Measurements from ENCODE around the gene AP3D1. TPM values are rescaled to one million over a fixed set of nuclear protein-coding genes. Genes with fewer than 3 reads are reported as not detected.

Gene AP3D1
- total and polyA plus RNA-seq, 9 of the 15 experiments (the other 6 are each of a cell fraction or from before 2014, with no cell fraction given) = 1.2 to 86.1 (median 35.9) TPM

DNA sequence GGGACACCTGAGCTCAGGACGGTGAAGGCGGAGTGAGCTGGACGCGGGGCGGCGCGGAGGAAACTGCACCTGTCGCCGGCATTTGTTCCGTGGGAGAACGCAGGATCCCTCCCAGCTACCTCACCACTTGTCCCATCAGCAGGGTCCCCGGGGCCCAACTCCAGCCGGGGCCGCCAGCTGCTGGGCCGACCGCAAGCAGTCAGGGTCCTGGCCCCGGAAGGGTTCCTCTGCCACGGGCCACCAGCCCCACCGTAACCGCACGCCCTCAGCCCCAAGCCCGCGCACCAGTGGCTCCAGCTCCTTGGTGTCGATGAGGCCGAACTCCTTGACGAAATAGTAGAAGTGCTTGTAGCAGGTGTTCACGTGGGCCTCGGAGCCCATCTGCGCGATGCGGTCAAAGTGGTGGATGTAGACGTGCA, 74.8 kb downstream of the AP3D1 start:
- Histone ChIP-seq H3K4me3 (no peak overlapping the region), H4K20me1 (replicated peaks; ENCODE audit: control insufficient read depth, insufficient read depth, low read length) (no peaks in the 10 kb centered on the region), H3K9me3 (replicated peaks; ENCODE audit: control insufficient read depth, insufficient read depth, low read depth, low read length) (no peaks in the 10 kb centered on the region; the same call in 1 of the 2 replicates), H3K9me1 (ENCODE audit: control insufficient read depth, insufficient read depth, low read length) (no peaks in the 10 kb centered on the region), H3K36me3 (ENCODE audit: control insufficient read depth, insufficient read depth, low read length) (peaks cover 52% of the 10 kb centered on the region; the same call in 2 of the 3 replicates), H3K79me2 (ENCODE audit: control insufficient read depth, insufficient read depth, low read length) (no peaks in the 10 kb centered on the region), H3K4me2 (ENCODE audit: insufficient read depth, low read length) (no peak overlapping the region), H3K9ac (ENCODE audit: insufficient read depth in 1 of 2, low read depth in 2 of 2, low read length in 2 of 2) (no peak overlapping the region), H3K27me3 (ENCODE audit: control insufficient read depth in 2 of 2, insufficient read depth in 2 of 2, low read length in 2 of 2) (no peaks in the 10 kb centered on the region), H3K4me1 (replicated peaks in 1 of 2; ENCODE audit: control insufficient read depth in 2 of 2, insufficient read depth in 2 of 2, low read length in 2 of 2) (peaks cover 0 to 14% of the 10 kb centered on the region in 2 experiments; a peak in 2 of 5 replicates), H3K27ac (ENCODE audit: extremely low read depth, low read depth, low read length) (no peak overlapping the region), H2AFZ (ENCODE audit: low read depth, low read length) (no peak overlapping the region)
- FAIRE-seq = no peak
- intact Hi-C loops (cut with micrococcal nuclease) (no loop called here), in situ Hi-C loops (cut with MboI) (no loop called here)
- ChIA-PET CTCF (ENCODE audit: low intra/inter-chr PET ratio) (interaction anchor here (0.7 kb wide), 1 partner anchor 244 kb away, joined by 4 read pairs; no protein-coding TSS in a partner anchor), POLR2A (interaction anchor here (0.8 to 0.9 kb wide), 2 partner anchors 9 to 37 kb away, joined by 3 to 4 read pairs; no protein-coding TSS in a partner anchor)
- TF ChIP-seq POLR2G (IDR thresholded peaks at IDR 0.05; ENCODE audit: low read depth, low read length) (peak; percentile 30; the same call in 1 of the 2 replicates), BRCA1 (IDR thresholded peaks at IDR 0.05) (no peak), BRCA1 (CRISPR knock-in tag; IDR thresholded peaks at IDR 0.05) (no peak)
- TF ChIP-seq, protein P1, sequence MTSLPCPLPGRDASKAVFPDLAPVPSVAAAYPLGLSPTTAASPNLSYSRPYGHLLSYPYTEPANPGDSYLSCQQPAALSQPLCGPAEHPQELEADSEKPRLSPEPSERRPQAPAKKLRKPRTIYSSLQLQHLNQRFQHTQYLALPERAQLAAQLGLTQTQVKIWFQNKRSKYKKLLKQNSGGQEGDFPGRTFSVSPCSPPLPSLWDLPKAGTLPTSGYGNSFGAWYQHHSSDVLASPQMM (CRISPR knock-in tag; IDR thresholded peaks at IDR 0.05) = no peak
- ATAC-seq = no peak
- WGBS (ENCODE audit: insufficient coverage, low coverage, missing lambda C conversion rate) = 99% methylated on average over 19 of the region's 32 CpGs
- DNase-seq (ENCODE audit: extremely low read depth in 1 of 4, low spot score in 3 of 4) = no peak
- no TSS peak for BruUV-seq (replicated peaks)
